Measurements from ENCODE around the gene CFAP298. TPM values are rescaled to one million over a fixed set of nuclear protein-coding genes. Genes with fewer than 3 reads are reported as not detected.

CFAP298 gene
- total and polyA plus RNA-seq, 10 donors = 22.4 to 34.6 (median 27.7) TPM

- Histone ChIP-seq H3K9me3 (no peaks in the 10 kb centered on the region), H3K4me1 (no peaks in the 10 kb centered on the region), H3K27ac (no peak overlapping the region), H3K36me3 (peaks cover 0 to 100% (median 39%) of the 10 kb centered on the region in 6 donors), H3K4me3 (no peak overlapping the region), H3K27me3 (replicated peaks in 1 of 7) (no peaks in the 10 kb centered on the region)
- no peak for TF ChIP-seq CTCF (IDR thresholded peaks at IDR 0.05 in 8 of 11, conservative IDR thresholded peaks at IDR 0.05 in 3 of 11)
- no peak for TF ChIP-seq POLR2A (IDR thresholded peaks at IDR 0.05)
- TF ChIP-seq POLR2AphosphoS5 (IDR thresholded peaks at IDR 0.05) = no peak
- intact Hi-C loops (cut with DNase I; ENCODE audit: low total_unique reads) = no loop called here
- DNase-seq = no peak
Observed at GRCh38 chr21:32648165-32648564, 36.0 kb upstream of the CFAP298 start.

- no peaks in the 10 kb centered on the region for H3K9me3 ChIP-seq
- 81 to 91% (median 89%) methylated on average over 19 of the region's 19 CpGs for WGBS, 5 donors
- no peak overlapping the region for H3K27ac ChIP-seq
- intact Hi-C loops (cut with DNase I; ENCODE audit: low total_unique reads) = no loop called here
- no peak for TF ChIP-seq POLR2A (IDR thresholded peaks at IDR 0.05)
- TF ChIP-seq POLR2AphosphoS5 (IDR thresholded peaks at IDR 0.05) = no peak
- TF ChIP-seq CTCF (IDR thresholded peaks at IDR 0.05 in 8 of 11, conservative IDR thresholded peaks at IDR 0.05 in 3 of 11) = no peak
- H3K27me3 ChIP-seq (replicated peaks in 1 of 7) = no peaks in the 10 kb centered on the region
- H3K36me3 ChIP-seq = peaks cover 0 to 99% (median 50%) of the 10 kb centered on the region in 6 donors
- no peak for DNase-seq
- no peak overlapping the region for H3K4me3 ChIP-seq
- no peaks in the 10 kb centered on the region for H3K4me1 ChIP-seq
Observed at GRCh38 chr21:32645261-32646182, 33.3 kb upstream of the CFAP298 start.

DNA sequence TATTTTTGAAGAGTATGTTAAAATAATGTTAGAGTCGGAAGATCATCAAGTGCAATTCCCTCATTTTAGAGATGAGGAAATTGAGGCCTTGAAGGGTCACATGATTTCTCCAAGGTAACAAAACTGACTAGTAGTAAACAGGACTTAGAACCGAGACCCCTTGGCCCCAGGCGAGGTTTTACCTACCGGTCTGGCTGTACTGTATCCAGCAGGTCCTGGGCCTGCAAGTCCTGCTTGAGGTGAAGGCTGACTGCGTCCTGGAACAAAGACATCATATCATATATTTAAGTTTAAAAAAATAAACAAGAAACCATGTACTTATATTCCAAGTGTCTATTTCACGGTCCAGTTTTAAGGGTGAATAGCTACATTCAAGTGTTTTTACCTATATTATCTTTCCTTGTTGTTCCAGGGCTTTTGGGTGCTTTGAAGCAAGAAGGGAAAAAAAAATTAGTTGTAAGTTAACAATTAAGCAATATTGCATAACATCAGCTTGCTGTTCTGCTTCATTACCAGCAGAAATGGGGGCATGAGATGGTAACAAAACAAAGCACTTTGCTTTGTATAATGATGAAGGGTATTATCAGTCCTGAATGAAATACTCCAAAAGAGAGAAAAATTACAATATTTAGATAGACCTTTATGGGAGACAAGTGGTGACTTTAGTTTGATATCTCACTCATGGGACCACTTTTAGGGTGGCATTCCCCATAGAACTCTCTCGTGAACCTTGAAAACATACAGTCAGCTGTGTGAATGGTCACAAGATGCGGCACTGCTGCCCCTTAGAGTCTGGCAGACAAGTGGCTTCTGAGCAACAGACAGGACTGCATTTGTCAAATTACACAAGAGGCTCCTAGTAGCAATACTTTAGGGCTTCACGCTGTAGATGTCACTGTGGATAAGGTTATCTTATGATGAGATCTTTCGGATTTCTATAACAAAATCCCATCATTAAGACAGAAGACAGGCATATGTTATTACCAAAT is 29.8 kb upstream of the CFAP298 start:
- no peak overlapping the region for H3K4me3 ChIP-seq
- DNase-seq = no peak
- no peaks in the 10 kb centered on the region for H3K9me3 ChIP-seq
- H3K27ac ChIP-seq = no peak overlapping the region
- TF ChIP-seq CTCF (IDR thresholded peaks at IDR 0.05 in 8 of 11, conservative IDR thresholded peaks at IDR 0.05 in 3 of 11) = no peak
- TF ChIP-seq POLR2A (IDR thresholded peaks at IDR 0.05) = no peak
- no peaks in the 10 kb centered on the region for H3K4me1 ChIP-seq
- intact Hi-C loops (cut with DNase I; ENCODE audit: low total_unique reads) = no loop called here
- WGBS, 5 donors = 73 to 86% (median 76%) methylated on average over 10 of the region's 10 CpGs
- peaks cover 0 to 99% (median 66%) of the 10 kb centered on the region in 6 donors for H3K36me3 ChIP-seq
- H3K27me3 ChIP-seq (replicated peaks in 1 of 7) = no peaks in the 10 kb centered on the region

All from spleen (tissue), 11 donors.